K562 (cell line): ENCODE measurements around the gene DUSP19. TPM values are rescaled to one million over a fixed set of nuclear protein-coding genes. Genes with fewer than 3 reads are reported as not detected.

Experiments
- BHLHE40 ChIP-seq: IDR thresholded peaks from 2 replicates; pipeline ENCODE4 v1.6.1; 2011; ENCODE audit warnings: low read length, improper control_type of control experiment
- BRCA1 ChIP-seq, 2 experiments: fragments of 450-650 bp in 1 of 2; sonication (generic) in 1 of 2; formaldehyde crosslinking in 1 of 2; IDR thresholded peaks; 2 replicates each; pipeline versions ENCODE4 v1.5.0 to v1.6.1; 2017 to 2020; ENCODE audit warnings: mild to moderate bottlenecking in 1 of 2, missing genetic modification reagents in 1 of 2
- MAFG ChIP-seq: fragments of 450-650 bp; conservative IDR thresholded peaks from 2 replicates; pipeline ENCODE4 v1.6.1; 2016; ENCODE audit warnings: missing genetic modification characterization, missing compliant biosample characterization
- MBD2 ChIP-seq: sonication (generic); IDR thresholded peaks from 2 replicates; pipeline ENCODE4 v1.6.1; 2016; ENCODE audit warnings: low read depth, borderline replicate concordance
- PATZ1 ChIP-seq: fragments of 250-450 bp; sonication (Bioruptor Pico); IDR thresholded peaks from 2 replicates; pipeline ENCODE4 v1.5.0; 2020; ENCODE audit warnings: mild to moderate bottlenecking, borderline replicate concordance
- ZNF318 ChIP-seq, 2 experiments: fragments of 450-650 bp; IDR thresholded peaks; 2 replicates each; pipeline ENCODE4 v1.6.1; 2016; ENCODE audit warnings: mild to moderate bottlenecking in 2 of 2, borderline replicate concordance in 1 of 2, low read depth in 1 of 2, moderate library complexity in 1 of 2
- polyA plus RNA-seq, 8 experiments: library from polyadenylated mRNA; depleted of rRNA in 4 of 8; stranded (reverse) in 5 of 8; unstranded in 3 of 8; fragments of >200 nt; fragmentation: Nextera tagmentation in 2 of 8; fragmentation: Illumina TruSeq in 1 of 8; extraction: Ambion mirVana in 2 of 8; extraction: Trizol in 1 of 8; gene quantifications; 2 replicates each; pipeline versions ENCODE4 v1.2.1 to v1.2.3, GENCODE V29; 2011 to 2014; ENCODE audit warnings: inconsistent platforms in 1 of 8, missing spikeins in 1 of 8
- total RNA-seq, 7 experiments: library from RNA; depleted of rRNA in 6 of 7; stranded (reverse); fragments of >200 nt in 6 of 7; fragmentation: Illumina TruSeq in 2 of 7; extraction: Trizol in 2 of 7; gene quantifications; 2 replicates each; pipeline versions ENCODE4 v1.2.1 to v1.2.3, GENCODE V29; 2011 to 2021; ENCODE audit warnings: low replicate concordance in 1 of 7

DUSP19 gene
- total and polyA plus RNA-seq, 9 of the 15 experiments (the other 6 are each of a cell fraction or from before 2014, with no cell fraction given): 1.6 to 6.3 (median 3.1) TPM

GRCh38 chr2:183029219-183029618 lies 49.3 kb upstream of the DUSP19 start (continued):
- TF ChIP-seq ZNF318 (IDR thresholded peaks at IDR 0.05; ENCODE audit: borderline replicate concordance in 1 of 2, low read depth in 1 of 2): no peak
- TF ChIP-seq BRCA1 (IDR thresholded peaks at IDR 0.05): no peak
- no peak for TF ChIP-seq BRCA1 (CRISPR knock-in tag; IDR thresholded peaks at IDR 0.05)
- no peak for TF ChIP-seq PATZ1 (CRISPR knock-in tag)
- TF ChIP-seq MBD2: no peak
- no peak for TF ChIP-seq MAFG (tag)
- no peak for TF ChIP-seq BHLHE40
- TF ChIP-seq, all 486 proteins: peak for 0
